Measurements from ENCODE around the gene SOSTDC1.
"Not testable (repeated sequence)": the region's sequence is repeated elsewhere in the genome, so short reads cannot be mapped to it uniquely, and the experiment has no call there.

SOSTDC1 gene

DNA sequence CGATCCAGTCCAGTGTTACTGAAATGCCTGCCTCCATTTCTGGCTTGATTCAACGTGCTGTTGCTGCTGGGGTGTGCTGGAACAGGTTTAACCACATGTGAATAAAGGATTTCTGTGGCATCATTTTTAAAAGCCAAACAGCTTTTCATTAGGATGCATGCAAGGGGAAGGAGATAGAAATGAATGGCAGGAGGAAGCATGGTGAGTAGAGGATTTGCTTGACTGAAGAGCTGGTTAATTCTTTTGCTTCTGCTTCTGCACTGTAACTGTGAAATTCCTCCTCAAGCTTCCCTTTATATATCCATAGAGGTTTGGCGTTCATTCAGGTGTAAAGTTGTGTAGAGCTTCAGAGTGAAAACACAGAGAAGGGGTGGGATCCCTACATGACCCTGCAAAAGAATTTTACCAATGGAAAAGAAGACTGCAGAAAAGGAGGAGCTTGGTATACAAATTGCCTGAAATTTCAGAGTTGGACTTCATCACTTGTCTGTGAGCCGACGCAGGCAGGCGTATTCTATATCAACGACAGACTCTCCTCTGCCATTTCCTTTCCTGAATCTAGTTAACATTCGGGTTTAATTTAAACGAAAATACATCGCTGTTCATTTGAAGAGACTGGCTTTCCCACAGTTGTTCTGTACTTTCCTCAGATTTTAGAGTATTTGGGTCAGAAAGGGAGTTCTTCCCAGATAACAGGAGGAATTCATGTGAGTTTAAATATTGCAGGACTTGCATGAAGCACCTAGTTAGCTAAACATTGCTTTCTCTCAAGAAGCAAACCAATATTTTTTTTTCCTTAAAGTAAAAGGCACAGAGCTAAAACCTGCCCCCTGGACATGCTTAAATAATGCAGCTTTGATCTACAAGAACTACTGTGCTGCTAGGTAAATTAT is at the start of gene SOSTDC1:
TSS of gene SOSTDC1 (minus strand) at position 270 of the 893 bp plus-strand sequence. CDS start at position 200, 70 bp downstream.
- peak; percentile 16 for DNase-seq

DNA sequence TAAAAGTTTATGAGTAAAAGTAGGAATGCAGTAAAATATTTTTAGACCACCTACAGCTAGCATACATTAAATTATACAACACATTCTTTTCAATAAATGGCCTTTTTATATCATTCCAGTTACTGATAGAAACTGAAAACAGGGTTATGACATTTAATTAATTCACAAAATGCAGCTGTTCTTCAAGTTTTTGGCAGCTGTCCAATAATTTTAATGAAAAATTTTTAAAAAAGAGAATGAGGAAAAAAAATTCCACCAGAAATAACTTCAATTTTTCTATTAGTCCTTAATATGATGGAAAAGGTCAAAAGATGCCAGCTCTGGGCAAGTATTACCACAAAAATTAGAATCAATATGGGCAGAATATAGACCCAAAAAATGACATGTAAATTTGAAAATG is 49.2 kb upstream of the SOSTDC1 start:
- DNase-seq: no peak

- no peak for DNase-seq
These were observed 48.7 kb upstream of the SOSTDC1 start for GRCh38 chr7:16514271-16514670.

- no peak for DNase-seq
These were observed 46.6 kb upstream of the SOSTDC1 start for GRCh38 chr7:16512097-16512496.

GRCh38 chr7:16511314-16511713 is 45.8 kb upstream of the SOSTDC1 start:
- DNase-seq: no peak

- DNase-seq: no peak
These were observed 44.3 kb upstream of the SOSTDC1 start for GRCh38 chr7:16509829-16510228.

GRCh38 chr7:16506422-16506821 is 40.9 kb upstream of the SOSTDC1 start:
- DNase-seq: not testable (repeated sequence)

- DNase-seq: no peak
These were observed 38.5 kb upstream of the SOSTDC1 start for GRCh38 chr7:16504019-16504418.

- DNase-seq: no peak
These were observed 36.8 kb upstream of the SOSTDC1 start for GRCh38 chr7:16502303-16502702.

- DNase-seq: no peak
These were observed 32.6 kb upstream of the SOSTDC1 start for GRCh38 chr7:16498122-16498521.

GRCh38 chr7:16494955-16495719 is 29.6 kb upstream of the SOSTDC1 start:
- DNase-seq: no peak

- DNase-seq: no peak
These were observed 29.0 kb upstream of the SOSTDC1 start for GRCh38 chr7:16494551-16494950.

GRCh38 chr7:16493266-16493665 is 27.7 kb upstream of the SOSTDC1 start:
- no peak for DNase-seq

DNA sequence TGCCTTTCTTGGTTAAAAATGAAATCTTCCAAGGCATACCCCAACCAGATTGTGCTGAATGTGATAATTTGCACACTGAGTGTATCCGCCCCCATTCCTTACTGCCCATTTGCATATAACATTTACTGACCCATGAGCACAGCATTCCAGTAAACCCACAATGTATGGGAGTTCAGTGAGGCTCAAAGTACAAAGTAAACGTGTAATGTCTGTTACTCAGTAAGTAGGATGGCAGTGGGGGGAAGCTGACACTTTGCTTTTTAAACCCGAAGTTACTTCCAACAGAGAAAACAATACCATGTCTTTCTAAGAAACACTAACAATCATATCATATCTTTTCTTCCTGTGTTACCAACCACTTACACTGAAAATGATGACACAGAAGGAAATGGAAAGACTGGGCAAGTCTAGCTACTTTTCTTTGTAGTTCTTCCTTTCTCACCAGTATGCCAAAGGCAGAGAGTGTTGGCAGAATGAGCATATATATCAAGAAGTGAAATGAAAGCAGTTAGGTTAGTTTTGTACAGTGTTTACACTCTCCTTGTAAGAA is 27.1 kb upstream of the SOSTDC1 start:
- no peak for DNase-seq

DNA sequence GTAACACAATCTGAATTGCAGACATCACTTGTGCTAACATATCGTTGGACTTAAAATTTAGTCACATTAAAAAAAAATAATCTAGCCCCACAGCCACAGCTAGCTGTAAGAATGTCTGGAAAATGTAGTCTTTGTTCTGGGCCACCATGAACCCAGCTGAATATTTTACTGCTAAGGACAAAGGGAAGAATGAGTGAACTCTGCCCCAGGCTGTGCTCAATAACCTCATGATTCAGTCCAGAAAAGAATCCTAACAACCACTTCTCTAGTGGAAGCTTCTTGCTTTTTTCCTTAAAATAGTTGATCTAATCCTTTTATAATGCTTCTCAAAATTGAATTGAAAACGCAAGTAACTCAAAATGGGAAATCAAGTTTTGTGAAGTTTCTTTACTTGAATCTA is 25.6 kb upstream of the SOSTDC1 start:
- no peak for DNase-seq

DNA sequence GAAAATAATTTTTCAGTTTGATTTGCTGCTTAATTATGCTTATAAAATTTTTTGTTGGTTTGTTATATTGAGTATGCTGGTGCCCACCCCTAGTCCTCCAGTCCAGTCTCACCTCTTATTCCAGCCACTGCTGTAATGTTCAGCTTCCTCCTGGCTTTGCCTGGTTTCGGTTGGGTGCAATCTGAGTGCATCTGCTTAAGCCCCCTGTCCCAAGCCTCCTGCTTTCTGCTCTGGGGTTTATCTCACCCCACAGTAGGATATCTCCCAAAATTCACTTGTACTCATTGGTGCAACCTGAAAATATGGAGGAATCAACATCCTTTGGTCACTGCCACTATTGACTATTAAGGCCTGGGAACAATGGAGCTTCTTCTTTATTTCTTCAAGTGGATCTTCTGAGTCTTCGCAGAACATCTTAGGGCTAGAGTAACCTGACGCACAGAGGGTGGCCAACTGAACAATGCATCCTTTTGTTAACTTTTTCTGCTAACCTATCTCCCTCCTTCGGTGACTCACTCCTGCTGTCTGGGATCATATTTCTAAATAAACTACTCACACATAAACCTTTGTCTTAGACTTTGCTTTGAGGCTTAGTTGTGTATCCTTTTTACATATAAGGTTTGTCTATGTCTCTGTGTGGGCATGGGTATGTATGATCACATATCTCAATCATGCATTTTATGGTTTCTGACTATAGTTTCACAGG is 19.1 kb upstream of the SOSTDC1 start:
- DNase-seq: no peak

DNA sequence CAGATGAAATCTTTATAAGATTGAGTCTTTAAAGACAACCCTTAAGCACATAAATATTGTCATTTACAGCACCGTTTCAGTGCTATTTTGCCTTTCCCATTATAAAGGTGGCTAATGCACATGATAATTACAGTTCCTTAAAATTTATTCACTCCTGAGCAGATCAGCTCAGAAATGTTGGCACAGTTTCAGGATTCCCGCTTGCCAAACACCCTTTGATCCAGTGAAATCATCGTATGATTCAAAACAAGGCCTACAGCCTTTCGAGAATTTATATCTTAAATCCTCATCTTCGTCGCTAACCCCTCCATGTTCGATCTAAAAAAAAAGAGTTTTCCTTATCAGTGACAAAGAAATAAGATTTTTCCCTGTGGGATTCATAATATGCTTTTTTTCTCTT is 14.1 kb upstream of the SOSTDC1 start:
- no peak for DNase-seq

DNA sequence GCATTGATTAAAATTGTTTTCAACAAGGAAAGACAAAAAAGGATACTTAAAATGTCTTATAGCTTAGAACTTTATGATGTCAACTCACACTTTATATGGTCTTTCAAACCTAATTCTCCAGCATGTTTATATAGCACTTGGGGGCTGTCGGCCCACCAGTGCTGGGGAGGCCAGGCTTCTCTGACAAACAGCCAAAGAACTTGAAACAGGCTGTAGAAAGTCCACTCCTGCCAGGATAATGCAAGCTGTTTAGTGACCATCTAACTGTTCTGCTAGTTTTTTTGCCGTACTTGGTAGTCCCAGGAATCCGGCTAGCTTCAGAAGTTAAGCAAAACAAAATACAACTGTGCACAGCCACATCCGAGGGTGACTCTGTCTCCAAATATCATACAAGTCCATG is 13.6 kb upstream of the SOSTDC1 start:
- DNase-seq: no peak

GRCh38 chr7:16471933-16472332 is 6.4 kb upstream of the SOSTDC1 start:
- DNase-seq: no peak

DNA sequence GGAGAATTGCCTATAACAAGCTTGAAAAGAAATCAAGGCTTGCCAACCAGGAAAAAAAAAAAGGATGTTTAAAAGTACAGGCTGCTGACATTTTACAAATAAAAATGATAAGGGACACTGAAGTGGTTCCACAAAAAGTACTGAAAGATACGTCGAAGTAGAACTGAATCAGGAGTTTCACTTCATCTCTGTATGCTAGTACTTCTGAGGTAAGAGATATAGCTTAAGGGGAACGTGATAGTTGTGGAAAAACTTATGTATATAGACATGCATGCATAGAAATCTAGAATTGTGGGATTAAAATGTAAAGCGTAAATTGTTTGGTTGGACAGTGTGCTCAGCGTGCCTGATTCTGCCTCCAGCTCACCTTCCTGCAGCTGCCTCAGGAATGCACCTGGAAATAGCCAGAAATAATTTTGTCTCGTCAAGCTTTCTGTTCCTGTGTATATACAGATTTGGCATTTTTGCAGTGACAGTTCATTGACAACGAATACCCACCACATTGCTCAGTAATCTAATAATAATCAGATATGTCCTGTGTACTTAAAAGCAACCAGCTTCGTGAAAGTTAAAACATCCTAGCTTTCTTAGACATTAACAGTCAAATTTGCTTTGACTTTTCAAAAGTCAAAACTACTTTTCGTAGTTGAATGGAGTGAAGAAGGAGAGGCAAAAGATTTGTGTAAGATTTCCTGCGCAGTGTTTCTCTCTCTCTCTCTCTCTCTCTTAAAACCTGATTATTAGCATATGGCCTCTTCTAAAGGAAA is 1.4 kb downstream of the SOSTDC1 start:
- DNase-seq: no peak

- DNase-seq: no peak
These were observed 2.0 kb downstream of the SOSTDC1 start for GRCh38 chr7:16463520-16463919.

- no peak for DNase-seq
These were observed 3.1 kb downstream of the SOSTDC1 start for GRCh38 chr7:16462431-16462889.

All from GDM1 (cell line).